ENCODE data around the gene MACROD1. TPM values are rescaled to one million over a fixed set of nuclear protein-coding genes. Genes with fewer than 3 reads are reported as not detected.

Gene MACROD1
- total and polyA plus RNA-seq, 2 donors (not counting 1 experiment from before 2014, with no cell fraction given): 2.7 to 8.6 TPM

DNA sequence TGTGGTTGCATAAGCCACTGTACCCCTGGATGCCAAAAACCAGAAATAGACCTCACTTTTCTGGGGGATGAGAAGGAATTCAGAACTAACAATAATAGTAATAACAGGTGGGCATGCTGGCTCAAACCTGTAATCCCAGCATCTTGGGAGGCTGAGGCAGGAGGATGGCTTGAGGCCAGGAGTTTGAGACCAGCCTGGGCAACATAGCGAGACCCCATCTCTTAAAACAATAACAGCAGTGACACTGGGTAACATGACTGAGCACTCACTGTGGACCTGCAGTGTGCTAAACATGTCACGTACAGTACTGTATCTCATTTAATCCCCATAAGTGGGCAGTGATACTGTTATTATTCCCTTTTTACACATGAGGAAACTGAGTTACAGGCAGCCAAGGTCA lies 120.2 kb downstream of the MACROD1 start:
- no peaks in the 10 kb centered on the region for H3K9me3 ChIP-seq (ENCODE audit: control extremely low read depth in 1 of 3, control insufficient read depth in 2 of 3, insufficient read depth in 1 of 3, low read length in 2 of 3)
- WGBS (ENCODE audit: insufficient coverage): 88% methylated on average over 1 of the region's 2 CpGs
- intact Hi-C loops (cut with micrococcal nuclease): no loop called here
- no peak overlapping the region for H3K27ac ChIP-seq (ENCODE audit: low read length in 2 of 2)
- no peaks in the 10 kb centered on the region for H3K4me1 Mint-ChIP-seq
- H4K20me1 ChIP-seq (ENCODE audit: control insufficient read depth, insufficient read depth, low read length, poor library complexity, severe bottlenecking): no peaks in the 10 kb centered on the region
- H3K27me3 ChIP-seq (replicated peaks in 1 of 4; ENCODE audit: control extremely low read depth in 1 of 4, control insufficient read depth in 3 of 4, insufficient read depth in 4 of 4, low read length in 3 of 4): no peaks in the 10 kb centered on the region
- H3K9me3 Mint-ChIP-seq (ENCODE audit: insufficient read depth): no peaks in the 10 kb centered on the region
- H2AFZ ChIP-seq (ENCODE audit: insufficient read depth, low read depth, low read length, poor library complexity, severe bottlenecking): no peak overlapping the region
- ATAC-seq (ENCODE audit: low read depth) (no peak), DNase-seq (no peak)
- H3K9ac ChIP-seq (ENCODE audit: low read length): no peak overlapping the region
- no peaks in the 10 kb centered on the region for H3K27me3 Mint-ChIP-seq
- no peaks in the 10 kb centered on the region for H3K4me1 ChIP-seq (ENCODE audit: control insufficient read depth in 2 of 2, insufficient read depth in 2 of 2, low read length in 2 of 2)
- H3K4me3 Mint-ChIP-seq: no peak overlapping the region
- H3K36me3 ChIP-seq (replicated peaks in 1 of 2; ENCODE audit: control extremely low read depth in 1 of 2, control insufficient read depth in 1 of 2, extremely low read depth in 1 of 2, insufficient read depth in 2 of 2, low read length in 1 of 2): no peaks in the 10 kb centered on the region
- no peak overlapping the region for H3K4me2 ChIP-seq (replicated peaks; ENCODE audit: low read depth, low read length, poor library complexity, severe bottlenecking)
- TF ChIP-seq, protein P1, sequence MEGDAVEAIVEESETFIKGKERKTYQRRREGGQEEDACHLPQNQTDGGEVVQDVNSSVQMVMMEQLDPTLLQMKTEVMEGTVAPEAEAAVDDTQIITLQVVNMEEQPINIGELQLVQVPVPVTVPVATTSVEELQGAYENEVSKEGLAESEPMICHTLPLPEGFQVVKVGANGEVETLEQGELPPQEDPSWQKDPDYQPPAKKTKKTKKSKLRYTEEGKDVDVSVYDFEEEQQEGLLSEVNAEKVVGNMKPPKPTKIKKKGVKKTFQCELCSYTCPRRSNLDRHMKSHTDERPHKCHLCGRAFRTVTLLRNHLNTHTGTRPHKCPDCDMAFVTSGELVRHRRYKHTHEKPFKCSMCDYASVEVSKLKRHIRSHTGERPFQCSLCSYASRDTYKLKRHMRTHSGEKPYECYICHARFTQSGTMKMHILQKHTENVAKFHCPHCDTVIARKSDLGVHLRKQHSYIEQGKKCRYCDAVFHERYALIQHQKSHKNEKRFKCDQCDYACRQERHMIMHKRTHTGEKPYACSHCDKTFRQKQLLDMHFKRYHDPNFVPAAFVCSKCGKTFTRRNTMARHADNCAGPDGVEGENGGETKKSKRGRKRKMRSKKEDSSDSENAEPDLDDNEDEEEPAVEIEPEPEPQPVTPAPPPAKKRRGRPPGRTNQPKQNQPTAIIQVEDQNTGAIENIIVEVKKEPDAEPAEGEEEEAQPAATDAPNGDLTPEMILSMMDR (IDR thresholded peaks at IDR 0.05): no peak
- TF ChIP-seq EZH2 (IDR thresholded peaks at IDR 0.05; ENCODE audit: borderline replicate concordance, insufficient read depth, low read depth, low read length, poor library complexity, severe bottlenecking): no peak
- ChIA-PET CTCF (no interaction called here), POLR2A (no interaction called here)
- H3K4me3 ChIP-seq (ENCODE audit: control extremely low read depth in 1 of 5, extremely low read depth in 1 of 5, insufficient read depth in 1 of 5, low read depth in 2 of 5, low read length in 4 of 5): no peak overlapping the region
- no peaks in the 10 kb centered on the region for H3K79me2 ChIP-seq (ENCODE audit: control insufficient read depth, insufficient read depth, low read length)
- no peak overlapping the region for H3K27ac Mint-ChIP-seq

DNA sequence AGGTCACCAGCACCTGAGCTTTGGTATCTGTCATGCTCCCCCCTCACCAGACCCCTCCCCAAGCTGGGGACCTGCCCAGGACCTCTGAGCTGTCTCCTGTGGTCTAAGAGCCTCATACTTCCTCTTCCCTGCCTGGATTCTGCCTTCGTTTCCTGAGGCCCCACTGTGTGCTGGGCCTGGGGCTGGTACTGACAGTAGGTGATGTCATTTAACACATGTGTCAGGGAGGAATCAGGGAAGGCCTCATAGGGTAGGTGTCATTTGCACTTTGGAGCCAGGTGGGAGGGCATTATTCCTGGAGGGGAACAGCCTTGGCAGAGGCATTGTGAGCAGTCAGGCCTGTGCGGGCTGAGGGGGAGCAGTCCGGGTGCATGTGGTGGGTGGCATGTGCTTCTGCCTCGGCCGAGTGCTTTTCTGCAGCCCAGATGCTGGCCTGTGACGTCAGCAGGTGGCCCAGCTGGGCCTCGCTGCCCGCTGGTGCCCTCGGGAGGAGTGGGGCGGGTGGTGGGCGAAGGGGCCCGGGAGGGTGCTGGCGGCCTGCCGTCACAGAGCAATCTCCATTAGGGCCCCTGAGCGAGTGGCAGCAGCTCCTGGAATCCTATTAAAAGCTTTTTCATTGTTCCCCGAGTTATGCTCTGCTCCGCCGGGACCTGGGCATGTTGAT lies 121.1 kb downstream of the MACROD1 start:
- H3K36me3 ChIP-seq (replicated peaks in 1 of 2; ENCODE audit: control extremely low read depth in 1 of 2, control insufficient read depth in 1 of 2, extremely low read depth in 1 of 2, insufficient read depth in 2 of 2, low read length in 1 of 2): no peaks in the 10 kb centered on the region
- H3K27ac ChIP-seq (ENCODE audit: low read length in 2 of 2): no peak overlapping the region
- H3K9ac ChIP-seq (ENCODE audit: low read length): no peak overlapping the region
- WGBS (ENCODE audit: insufficient coverage): 72% methylated on average over 18 of the region's 18 CpGs
- Mint-ChIP-seq H3K4me1 (no peaks in the 10 kb centered on the region), H3K9me3 (ENCODE audit: insufficient read depth) (no peaks in the 10 kb centered on the region), H3K4me3 (no peak overlapping the region), H3K27me3 (peaks cover 7% of the 10 kb centered on the region), H3K27ac (no peak overlapping the region)
- POLR2A ChIA-PET: interaction anchor here (0.7 kb wide), 1 partner anchor 553 kb away, joined by 4 read pairs; no protein-coding TSS in a partner anchor
- no peaks in the 10 kb centered on the region for H3K4me1 ChIP-seq (ENCODE audit: control insufficient read depth in 2 of 2, insufficient read depth in 2 of 2, low read length in 2 of 2)
- CTCF ChIA-PET: no interaction called here
- H3K9me3 ChIP-seq (ENCODE audit: control extremely low read depth in 1 of 3, control insufficient read depth in 2 of 3, insufficient read depth in 1 of 3, low read length in 2 of 3): no peaks in the 10 kb centered on the region
- H3K79me2 ChIP-seq (ENCODE audit: control insufficient read depth, insufficient read depth, low read length): no peaks in the 10 kb centered on the region
- ATAC-seq (ENCODE audit: low read depth) (no peak), DNase-seq (no peak)
- H3K4me2 ChIP-seq (replicated peaks; ENCODE audit: low read depth, low read length, poor library complexity, severe bottlenecking): no peak overlapping the region
- intact Hi-C loops (cut with micrococcal nuclease): no loop called here
- no peaks in the 10 kb centered on the region for H4K20me1 ChIP-seq (ENCODE audit: control insufficient read depth, insufficient read depth, low read length, poor library complexity, severe bottlenecking)
- no peaks in the 10 kb centered on the region for H3K27me3 ChIP-seq (replicated peaks in 1 of 4; ENCODE audit: control extremely low read depth in 1 of 4, control insufficient read depth in 3 of 4, insufficient read depth in 4 of 4, low read length in 3 of 4)
- no peak overlapping the region for H3K4me3 ChIP-seq (ENCODE audit: control extremely low read depth in 1 of 5, extremely low read depth in 1 of 5, insufficient read depth in 1 of 5, low read depth in 2 of 5, low read length in 4 of 5)
- TF ChIP-seq, protein P1 (IDR thresholded peaks at IDR 0.05): no peak
- TF ChIP-seq EZH2 (IDR thresholded peaks at IDR 0.05; ENCODE audit: borderline replicate concordance, insufficient read depth, low read depth, low read length, poor library complexity, severe bottlenecking): no peak
- no peak overlapping the region for H2AFZ ChIP-seq (ENCODE audit: insufficient read depth, low read depth, low read length, poor library complexity, severe bottlenecking)

Measured in B cell (primary cell).